ENCODE measurements around the gene MAGI1.

- TF ChIP-seq SP1 (CRISPR knock-in tag; conservative IDR thresholded peaks at IDR 0.05) (no peak), USF2 (CRISPR knock-in tag; IDR thresholded peaks at IDR 0.05) (no peak)
These were observed 636.1 kb downstream of the MAGI1 start for GRCh38 chr3:65402597-65402996.

All from WTC11 (cell line).